H1 (cell line): ENCODE data around the gene DHPS. TPM values are rescaled to one million over a fixed set of nuclear protein-coding genes. Genes with fewer than 3 reads are reported as not detected.

Experiments
- CTBP2 ChIP-seq: IDR thresholded peaks from 2 replicates; pipeline ENCODE4 v1.7.0; 2011; ENCODE audit warnings: borderline replicate concordance, mild to moderate bottlenecking, moderate library complexity, mixed read lengths, low read length; ENCODE audit not compliant: insufficient read depth, insufficient read length
- POLR2AphosphoS5 ChIP-seq: IDR thresholded peaks from 2 replicates; pipeline ENCODE4 v1.6.1; 2011; ENCODE audit warnings: low read depth, low read length
- TCF12 ChIP-seq: IDR thresholded peaks from 2 replicates; pipeline ENCODE4 v1.6.1; 2011; ENCODE audit warnings: low read depth, mild to moderate bottlenecking, low read length
- polyA plus RNA-seq, 7 experiments: library from polyadenylated mRNA; depleted of rRNA in 3 of 7; stranded (reverse) in 5 of 7; unstranded in 2 of 7; fragments of >200 nt in 5 of 7; fragments of 200-250 nt in 2 of 7; gene quantifications; 1 replicate in 5 of 7; 2 replicates in 1 of 7; 4 replicates in 1 of 7; pipeline versions ENCODE4 v1.2.1 to v1.2.3, GENCODE V29; 2011 to 2013; ENCODE audit warnings: missing spikeins in 2 of 7, mixed read lengths in 2 of 7
- total RNA-seq: library from RNA; stranded (reverse); fragmentation: NEBNext Ultra II Directional; extraction: Animal tissue kit (Norgen Biotek cat#: 25700); gene quantifications from 2 replicates; pipeline ENCODE4 v1.2.1, GENCODE V29; 2021

The DHPS gene
- total and polyA plus RNA-seq, 2 of the 8 experiments (the other 6 are each of a cell fraction or from before 2014, with no cell fraction given) = 86.6 to 99.6 TPM

DNA sequence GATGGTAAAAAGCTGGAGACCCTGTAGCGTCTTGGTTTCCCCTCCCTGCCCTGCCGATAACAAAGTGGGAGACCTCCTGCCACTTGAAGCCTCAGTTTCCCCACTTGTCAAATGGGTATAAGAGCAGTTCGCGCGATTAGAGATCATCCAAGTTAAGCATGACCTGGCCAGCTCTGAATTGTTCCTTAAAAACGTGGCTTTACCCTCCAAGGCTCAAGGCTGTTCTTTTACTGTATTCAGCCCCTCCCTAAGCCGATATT is 41.6 kb upstream of the DHPS start (continued):
- TF ChIP-seq CTBP2 (no peak), POLR2AphosphoS5 (no peak; the same call in 1 of the 2 replicates), TCF12 (no peak)
